HepG2 (cell line): ENCODE measurements around the gene TBX15. TPM values are rescaled to one million over a fixed set of nuclear protein-coding genes. Genes with fewer than 3 reads are reported as not detected.

Experiments
- ATAC-seq: fragments of 200-7000 bp; cut with Tn5 transposase; 3 replicates; pipeline ENCODE4 v1.9.1; 2020; ENCODE audit warnings: mild to moderate bottlenecking, moderate library complexity
- BruUV-seq: library from RNA; stranded (reverse); fragments of 400-500 nt; replicated peaks from 2 replicates; lab custom pipeline; 2021; lab: Mats Ljungman, UMichigan
- CTCF ChIA-PET: fragments of 300-600 bp; formaldehyde crosslinking; extraction: SDS; loops from one replicate; lab custom pipeline; 2021; ENCODE audit warnings: low total read pairs, inconsistent platforms, low intra/inter-chr PET ratio; lab: Yijun Ruan, JAX
- POLR2A ChIA-PET: fragments of 350-600 bp; sonication (Branson Sonifier 250); formaldehyde crosslinking; loops from one replicate; lab custom pipeline; 2020; ENCODE audit warnings: antibody characterized with exemption, inconsistent platforms; lab: Yijun Ruan, JAX
- DNase-seq: peaks from one replicate; pipeline ENCODE4 v3.0.0-alpha.2; 2015; ENCODE audit warnings: low spot score
- FAIRE-seq: peaks from 3 replicates; lab custom pipeline; 2011; peaks lifted over from hg19 to GRCh38; lab: Jason Lieb, UNC
- H2AFZ ChIP-seq: one replicate; pipeline ENCODE4 v1.6.1; 2011; ENCODE audit warnings: low read length, inconsistent platforms
- H3K27ac ChIP-seq: fragments of 300-600 bp; 3 replicates; pipeline ENCODE4 v1.8.0; 2011; ENCODE audit warnings: mixed run types, mild to moderate bottlenecking, mixed read lengths, low read length, inconsistent platforms; ENCODE audit not compliant: insufficient read depth; ENCODE audit errors: extremely low read length
- H3K27me3 ChIP-seq, 2 experiments: fragments of 200-600 bp in 1 of 2; 2 replicates in 1 of 2; 3 replicates in 1 of 2; pipeline versions ENCODE4 v1.6.0 to v1.8.0; 2011; ENCODE audit warnings: low read length in 2 of 2, mild to moderate bottlenecking in 2 of 2, moderate library complexity in 2 of 2, inconsistent platforms in 1 of 2; ENCODE audit not compliant: insufficient read depth in 2 of 2, control insufficient read depth in 1 of 2
- H3K36me3 ChIP-seq, 2 experiments: fragments of 200-600 bp in 1 of 2; replicated peaks in 1 of 2; 2 replicates in 1 of 2; 3 replicates in 1 of 2; pipeline versions ENCODE4 v1.5.1 to v1.8.0; 2011; ENCODE audit warnings: low read length in 2 of 2, inconsistent platforms in 1 of 2; ENCODE audit not compliant: insufficient read depth in 2 of 2, control insufficient read depth in 1 of 2
- H3K4me1 ChIP-seq: 2 replicates; pipeline ENCODE4 v1.5.1; 2012; ENCODE audit warnings: low read length, inconsistent platforms; ENCODE audit not compliant: insufficient read depth
- H3K4me2 ChIP-seq: 2 replicates; pipeline ENCODE4 v1.6.0; 2011; ENCODE audit warnings: low read depth, low read length, inconsistent platforms
- H3K4me3 ChIP-seq, 3 experiments: fragments of 200-600 bp in 1 of 3; sonication (generic), shearing (Covaris generic) in 1 of 3; replicated peaks in 1 of 3; 2 replicates each; pipeline ENCODE4 v1.5.1; 2011 to 2016; ENCODE audit warnings: low read length in 3 of 3, inconsistent platforms in 2 of 3, low read depth in 2 of 3, mild to moderate bottlenecking in 2 of 3, control low read depth in 1 of 3, mixed read lengths in 1 of 3; ENCODE audit not compliant: insufficient read depth in 1 of 3
- H3K79me2 ChIP-seq: one replicate; pipeline ENCODE4 v1.6.1; 2011; ENCODE audit warnings: low read length, inconsistent platforms; ENCODE audit not compliant: insufficient read depth
- H3K9ac ChIP-seq: 2 replicates; pipeline ENCODE4 v1.6.0; 2011; ENCODE audit warnings: mild to moderate bottlenecking, low read depth, low read length, inconsistent platforms; ENCODE audit not compliant: insufficient read depth
- H3K9me3 ChIP-seq: 2 replicates; pipeline ENCODE4 v1.5.1; 2012; ENCODE audit warnings: mild to moderate bottlenecking, low read length
- H4K20me1 ChIP-seq: 2 replicates; pipeline ENCODE4 v1.6.0; 2011; ENCODE audit warnings: inconsistent platforms, mild to moderate bottlenecking, low read length, moderate library complexity; ENCODE audit not compliant: insufficient read depth
- ARNTL ChIP-seq: sonication (generic); formaldehyde crosslinking; IDR thresholded peaks from 2 replicates; pipeline ENCODE4 v1.4.0; 2020; ENCODE audit warnings: mild to moderate bottlenecking, missing genetic modification reagents
- HDAC1 ChIP-seq: sonication (generic); formaldehyde crosslinking; IDR thresholded peaks from 2 replicates; pipeline ENCODE4 v1.5.1; 2020; ENCODE audit warnings: mild to moderate bottlenecking, missing genetic modification reagents
- KAT7 ChIP-seq: IDR thresholded peaks from 2 replicates; pipeline ENCODE4 v1.6.1; 2018; ENCODE audit warnings: borderline replicate concordance, missing compliant biosample characterization
- KLF9 ChIP-seq: IDR thresholded peaks from 2 replicates; pipeline ENCODE4 v1.6.1; 2016; ENCODE audit warnings: low read depth
- MXI1 ChIP-seq: IDR thresholded peaks from 3 replicates; pipeline ENCODE4 v1.6.1; 2012; ENCODE audit warnings: low read depth, low read length, inconsistent platforms, borderline replicate concordance
- RARA ChIP-seq: IDR thresholded peaks from 2 replicates; pipeline ENCODE4 v1.6.1; 2016; ENCODE audit warnings: missing genetic modification reagents, missing compliant biosample characterization
- RELA ChIP-seq: sonication (generic); formaldehyde crosslinking; IDR thresholded peaks from 2 replicates; pipeline ENCODE4 v1.4.0; 2020; ENCODE audit warnings: missing genetic modification reagents
- SIN3B ChIP-seq: fragments of 150-350 bp; IDR thresholded peaks from 2 replicates; pipeline ENCODE4 v1.6.1; 2014; ENCODE audit warnings: low read length
- SMAD3 ChIP-seq: sonication (generic); formaldehyde crosslinking; IDR thresholded peaks from 2 replicates; pipeline ENCODE4 v1.4.0; 2020; ENCODE audit warnings: missing genetic modification reagents
- ZMYM3 ChIP-seq: sonication (generic); formaldehyde crosslinking; IDR thresholded peaks from 2 replicates; pipeline ENCODE4 v1.5.1; 2020; ENCODE audit warnings: mild to moderate bottlenecking, missing genetic modification reagents
- ZNF564 ChIP-seq: sonication (generic); formaldehyde crosslinking; IDR thresholded peaks from 2 replicates; pipeline ENCODE4 v1.8.1; 2023; ENCODE audit warnings: mild to moderate bottlenecking, missing genetic modification reagents
- ZNF567 ChIP-seq: sonication (generic); formaldehyde crosslinking; IDR thresholded peaks from 2 replicates; pipeline ENCODE4 v1.8.1; 2023; ENCODE audit warnings: mild to moderate bottlenecking, missing genetic modification reagents, borderline replicate concordance
- ZNF598 ChIP-seq: sonication (generic); formaldehyde crosslinking; IDR thresholded peaks from 2 replicates; pipeline ENCODE4 v1.5.1; 2020; ENCODE audit warnings: mild to moderate bottlenecking, missing genetic modification reagents, borderline replicate concordance
- WGBS: methylation state at CpG from one replicate; pipeline ENCODE4 v1.1.6; 2017; ENCODE audit warnings: low lambda C conversion rate; 5-methylcytosine and 5-hydroxymethylcytosine counted together
- in situ Hi-C: cut with HindIII; loops from 2 replicates; pipeline ENCODE4 v1.10.0; 2017; ENCODE audit warnings: low pct_unique_long_range_greater_than_20kb; ENCODE audit not compliant: extremely low pct_ligation_motif_present
- intact Hi-C: fragments of 100-400 bp; cut with micrococcal nuclease; formaldehyde crosslinking; loops from one replicate; pipeline ENCODE4 v1.10.0; 2022; ENCODE audit not compliant: unreplicated experiment
- polyA plus RNA-seq, 8 experiments: library from polyadenylated mRNA; depleted of rRNA in 3 of 8; stranded (reverse) in 7 of 8; unstranded in 1 of 8; fragments of >200 nt; fragmentation: Illumina TruSeq in 4 of 8; extraction: Trizol in 4 of 8; gene quantifications; 2 replicates each; pipeline versions ENCODE4 v1.2.1 to v1.2.3, GENCODE V29; 2011 to 2016; ENCODE audit warnings: low read depth in 4 of 8, missing spikeins in 1 of 8, mixed read lengths in 1 of 8; ENCODE audit not compliant: insufficient read depth in 1 of 8
- total RNA-seq, 5 experiments: library from RNA; depleted of rRNA; stranded (reverse); fragments of >200 nt; fragmentation: Illumina TruSeq; extraction: Trizol; gene quantifications; 2 replicates each; pipeline ENCODE4 v1.2.3, GENCODE V29; 2016; ENCODE audit warnings: low read depth in 1 of 5
- TF ChIP-seq, protein P1 (sequence below): IDR thresholded peaks from 2 replicates; pipeline ENCODE4 v1.6.1; 2016; ENCODE audit warnings: low read depth, control low read depth
- TF ChIP-seq, protein P2 (sequence below): sonication (generic); formaldehyde crosslinking; IDR thresholded peaks from 2 replicates; pipeline ENCODE4 v1.5.0; 2020; ENCODE audit warnings: mild to moderate bottlenecking, low read depth, missing genetic modification reagents, borderline replicate concordance
- TF ChIP-seq, protein P3 (sequence below): sonication (generic); formaldehyde crosslinking; IDR thresholded peaks from 2 replicates; pipeline ENCODE4 v1.4.0; 2020; ENCODE audit warnings: low read depth, mild to moderate bottlenecking, missing genetic modification reagents
- TF ChIP-seq, protein P4 (sequence below): sonication (generic); formaldehyde crosslinking; IDR thresholded peaks from 2 replicates; pipeline ENCODE4 v1.5.1; 2020; ENCODE audit warnings: mild to moderate bottlenecking, missing genetic modification reagents

Gene TBX15
- total and polyA plus RNA-seq, 2 of the 13 experiments (the other 11 are each of a cell fraction or from before 2014, with no cell fraction given), result 0.42 to 1.9 TPM

DNA sequence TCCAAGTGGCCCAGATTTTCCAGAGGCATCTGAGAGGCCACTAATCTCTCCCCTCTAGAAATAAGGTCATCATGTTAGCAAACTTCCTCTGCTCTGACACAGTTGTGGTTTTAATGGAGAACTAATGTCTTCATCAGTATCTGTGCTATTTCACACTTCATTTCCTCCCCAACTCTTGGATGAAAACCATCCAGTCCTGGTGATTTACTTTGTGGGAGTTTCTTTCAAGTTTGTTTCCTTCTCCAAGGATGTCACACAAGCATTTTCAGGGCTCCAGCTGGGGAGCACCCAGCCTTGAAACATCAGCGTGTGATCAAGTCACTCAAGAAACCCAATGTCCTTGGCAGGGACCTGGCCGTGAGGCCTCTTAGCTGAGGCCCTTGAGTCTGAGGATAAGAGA is 38.8 kb downstream of the TBX15 start (continued):
- TF ChIP-seq, protein P1, sequence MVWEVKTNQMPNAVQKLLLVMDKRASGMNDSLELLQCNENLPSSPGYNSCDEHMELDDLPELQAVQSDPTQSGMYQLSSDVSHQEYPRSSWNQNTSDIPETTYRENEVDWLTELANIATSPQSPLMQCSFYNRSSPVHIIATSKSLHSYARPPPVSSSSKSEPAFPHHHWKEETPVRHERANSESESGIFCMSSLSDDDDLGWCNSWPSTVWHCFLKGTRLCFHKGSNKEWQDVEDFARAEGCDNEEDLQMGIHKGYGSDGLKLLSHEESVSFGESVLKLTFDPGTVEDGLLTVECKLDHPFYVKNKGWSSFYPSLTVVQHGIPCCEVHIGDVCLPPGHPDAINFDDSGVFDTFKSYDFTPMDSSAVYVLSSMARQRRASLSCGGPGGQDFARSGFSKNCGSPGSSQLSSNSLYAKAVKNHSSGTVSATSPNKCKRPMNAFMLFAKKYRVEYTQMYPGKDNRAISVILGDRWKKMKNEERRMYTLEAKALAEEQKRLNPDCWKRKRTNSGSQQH, result no peak
- TF ChIP-seq RARA (no peak), ARNTL (CRISPR knock-in tag) (no peak), MXI1 (no peak), HDAC1 (CRISPR knock-in tag) (no peak), KLF9 (CRISPR knock-in tag) (no peak), KAT7 (CRISPR knock-in tag) (no peak), ZNF598 (no peak)
- TF ChIP-seq, protein P2, sequence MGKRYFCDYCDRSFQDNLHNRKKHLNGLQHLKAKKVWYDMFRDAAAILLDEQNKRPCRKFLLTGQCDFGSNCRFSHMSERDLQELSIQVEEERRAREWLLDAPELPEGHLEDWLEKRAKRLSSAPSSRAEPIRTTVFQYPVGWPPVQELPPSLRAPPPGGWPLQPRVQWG (CRISPR knock-in tag), result no peak
- TF ChIP-seq, all 625 proteins: peak for 0

DNA sequence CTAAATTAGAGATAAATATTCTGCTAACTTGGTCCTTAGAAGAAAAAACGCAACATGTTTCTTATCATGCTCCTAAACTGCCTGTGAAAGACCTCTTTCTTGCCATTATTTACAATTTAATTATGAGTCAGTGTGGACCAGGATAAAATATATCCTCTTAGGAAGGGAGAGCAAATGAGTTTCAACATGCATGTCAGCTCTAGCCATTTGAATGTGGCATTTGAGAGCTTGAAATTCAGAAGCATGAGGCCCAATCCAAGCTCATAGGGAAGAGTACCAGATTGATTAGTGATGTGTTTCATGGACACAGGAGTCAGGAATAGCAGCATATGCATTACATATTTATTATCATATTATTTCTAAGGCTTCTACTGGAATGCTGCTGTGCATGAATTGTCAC is 39.3 kb downstream of the TBX15 start:
- CTCF ChIA-PET, result no interaction called here
- no peak for FAIRE-seq
- TF ChIP-seq ZNF564, result no peak
- no peak for TF ChIP-seq RELA
- no peak for TF ChIP-seq ZMYM3
- TF ChIP-seq SIN3B, result no peak
- no peak for TF ChIP-seq ZNF567 (CRISPR knock-in tag)
- TF ChIP-seq, protein P3, sequence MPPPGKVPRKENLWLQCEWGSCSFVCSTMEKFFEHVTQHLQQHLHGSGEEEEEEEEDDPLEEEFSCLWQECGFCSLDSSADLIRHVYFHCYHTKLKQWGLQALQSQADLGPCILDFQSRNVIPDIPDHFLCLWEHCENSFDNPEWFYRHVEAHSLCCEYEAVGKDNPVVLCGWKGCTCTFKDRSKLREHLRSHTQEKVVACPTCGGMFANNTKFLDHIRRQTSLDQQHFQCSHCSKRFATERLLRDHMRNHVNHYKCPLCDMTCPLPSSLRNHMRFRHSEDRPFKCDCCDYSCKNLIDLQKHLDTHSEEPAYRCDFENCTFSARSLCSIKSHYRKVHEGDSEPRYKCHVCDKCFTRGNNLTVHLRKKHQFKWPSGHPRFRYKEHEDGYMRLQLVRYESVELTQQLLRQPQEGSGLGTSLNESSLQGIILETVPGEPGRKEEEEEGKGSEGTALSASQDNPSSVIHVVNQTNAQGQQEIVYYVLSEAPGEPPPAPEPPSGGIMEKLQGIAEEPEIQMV (CRISPR knock-in tag), result no peak
- TF ChIP-seq SMAD3, result no peak
- TF ChIP-seq, protein P4, sequence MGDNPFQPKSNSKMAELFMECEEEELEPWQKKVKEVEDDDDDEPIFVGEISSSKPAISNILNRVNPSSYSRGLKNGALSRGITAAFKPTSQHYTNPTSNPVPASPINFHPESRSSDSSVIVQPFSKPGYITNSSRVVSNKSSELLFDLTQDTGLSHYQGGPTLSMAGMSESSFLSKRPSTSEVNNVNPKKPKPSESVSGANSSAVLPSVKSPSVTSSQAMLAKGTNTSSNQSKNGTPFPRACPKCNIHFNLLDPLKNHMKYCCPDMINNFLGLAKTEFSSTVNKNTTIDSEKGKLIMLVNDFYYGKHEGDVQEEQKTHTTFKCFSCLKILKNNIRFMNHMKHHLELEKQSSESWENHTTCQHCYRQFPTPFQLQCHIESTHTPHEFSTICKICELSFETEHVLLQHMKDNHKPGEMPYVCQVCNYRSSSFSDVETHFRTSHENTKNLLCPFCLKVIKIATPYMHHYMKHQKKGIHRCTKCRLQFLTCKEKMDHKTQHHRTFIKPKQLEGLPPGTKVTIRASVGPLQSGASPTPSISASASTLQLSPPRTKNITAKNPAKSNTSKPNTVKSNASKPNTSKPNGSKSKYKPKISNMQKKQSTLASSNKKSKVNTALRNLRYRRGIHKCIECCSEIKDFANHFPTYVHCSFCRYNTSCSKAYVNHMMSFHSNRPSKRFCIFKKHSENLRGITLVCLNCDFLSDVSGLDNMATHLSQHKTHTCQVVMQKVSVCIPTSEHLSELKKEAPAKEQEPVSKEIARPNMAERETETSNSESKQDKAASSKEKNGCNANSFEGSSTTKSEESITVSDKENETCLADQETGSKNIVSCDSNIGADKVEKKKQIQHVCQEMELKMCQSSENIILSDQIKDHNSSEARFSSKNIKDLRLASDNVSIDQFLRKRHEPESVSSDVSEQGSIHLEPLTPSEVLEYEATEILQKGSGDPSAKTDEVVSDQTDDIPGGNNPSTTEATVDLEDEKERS (CRISPR knock-in tag), result no peak

More for the DNA sequence above, 39.3 kb downstream of the TBX15 start:
- H4K20me1 ChIP-seq, result no peaks in the 10 kb centered on the region
- DNase-seq (no peak), ATAC-seq (no peak)
- no peaks in the 10 kb centered on the region for H3K27me3 ChIP-seq
- intact Hi-C loops, result no loop called here
- H3K9ac ChIP-seq, result peak overlapping the region; percentile 19; the same call in 1 of the 2 replicates
- peak overlapping the region; percentile 45 for H3K4me2 ChIP-seq
- no peaks in the 10 kb centered on the region for H3K9me3 ChIP-seq
- peak overlapping the region; percentile 54 for H3K27ac ChIP-seq
- H3K79me2 ChIP-seq, result no peaks in the 10 kb centered on the region
- peak overlapping the region; percentile 11 for H2AFZ ChIP-seq
- WGBS, result 9% methylated on average over 1 of the region's 1 CpG
- peaks cover 28% of the 10 kb centered on the region for H3K4me1 ChIP-seq
- no peaks in the 10 kb centered on the region for H3K36me3 ChIP-seq
- no TSS peak for BruUV-seq
- H3K4me3 ChIP-seq, result no peak overlapping the region
- POLR2A ChIA-PET, result no interaction called here
- in situ Hi-C loops, result no loop called here
